Measurements from ENCODE around the gene TBRG1. TPM values are rescaled to one million over a fixed set of nuclear protein-coding genes. Genes with fewer than 3 reads are reported as not detected.
A peak's percentile ranks its signal among the peaks of the same experiment; 100 is the strongest.

Gene TBRG1
- total RNA-seq, 1 donor from 2014 or later: 44.9 TPM

- intact Hi-C loops (cut with DNase I): loop anchor here (5.0 kb wide), 1 partner anchor 75 kb away; no protein-coding TSS in a partner anchor
- no peaks in the 10 kb centered on the region for H3K27me3 ChIP-seq
- peak overlapping the region; percentile 78 for H3K4me3 ChIP-seq
- no peaks in the 10 kb centered on the region for H3K9me3 ChIP-seq
- DNase-seq (no peak), ATAC-seq (no peak)
- TF ChIP-seq CTCF (IDR thresholded peaks at IDR 0.05): no peak
- peak overlapping the region; percentile 94 for H3K27ac ChIP-seq
- peaks cover 20% of the 10 kb centered on the region for H3K4me1 ChIP-seq
- no peaks in the 10 kb centered on the region for H3K36me3 ChIP-seq
Measured at GRCh38 chr11:124672536-124673215, 50.0 kb downstream of the TBRG1 start.

DNA sequence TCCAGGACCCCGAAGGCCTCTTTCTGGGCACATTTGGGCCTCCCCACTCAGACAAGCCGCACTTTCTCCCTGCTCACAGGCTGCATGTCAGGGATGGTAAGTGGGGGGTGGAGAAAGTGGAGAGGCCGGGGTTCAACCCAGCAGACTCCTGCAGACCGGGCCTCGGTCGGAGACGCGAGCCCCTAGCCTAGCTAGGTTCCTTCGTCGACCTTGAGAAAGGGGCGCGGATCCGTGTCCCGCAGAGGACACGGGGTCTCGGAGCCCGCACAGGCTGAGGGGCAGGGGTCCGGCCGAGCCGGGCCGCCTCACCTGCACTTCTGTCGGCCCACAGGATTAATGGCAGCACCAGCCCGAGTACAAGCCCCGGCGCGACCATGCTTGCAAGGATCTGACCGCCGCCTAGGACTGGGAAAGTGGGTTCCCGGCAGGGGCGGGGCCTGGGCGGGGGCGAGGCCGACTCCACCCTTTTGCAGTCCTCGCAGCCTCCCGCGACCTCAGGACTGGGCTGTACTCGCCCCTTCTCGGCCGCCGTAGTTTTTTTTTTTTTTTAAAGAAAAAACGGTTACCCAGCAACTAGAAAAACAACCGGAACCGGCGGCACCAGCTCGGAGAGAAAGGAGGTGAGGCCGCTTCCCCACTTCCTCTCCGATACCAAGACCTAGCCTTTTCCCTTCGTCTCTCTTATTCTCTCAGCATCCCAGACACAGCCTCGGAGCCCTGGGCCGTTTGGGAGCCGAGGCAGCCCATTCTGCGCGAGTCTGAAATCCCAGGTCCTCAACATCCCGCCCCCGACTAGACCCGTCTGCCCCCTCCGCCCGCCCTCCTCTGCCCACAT, 50.9 kb downstream of the TBRG1 start, which contains the start of the genes SIAE and SPA17:
SIAE (minus strand) TSS at position 407 of the 835 bp plus-strand sequence; CDS start at position 376, 31 bp downstream.
SPA17 (plus strand) TSS at position 572 of the 835 bp plus-strand sequence. CDS start 1,361 bp downstream, outside the sequence.
- ATAC-seq (peak; percentile 98), DNase-seq (peak; percentile 98)
- Histone ChIP-seq H3K9me3 (no peaks in the 10 kb centered on the region), H3K4me3 (peak within 1 kb of the TSS; percentile 78), H3K27me3 (no peaks in the 10 kb centered on the region), H3K4me1 (peaks cover 20% of the 10 kb centered on the region), H3K36me3 (no peaks in the 10 kb centered on the region), H3K27ac (peak within 1 kb of the TSS; percentile 94)
- intact Hi-C loops (cut with DNase I): loop anchor here (5.0 kb wide), 1 partner anchor 74 kb away; no protein-coding TSS in a partner anchor
- TF ChIP-seq CTCF (IDR thresholded peaks at IDR 0.05): no peak

DNA sequence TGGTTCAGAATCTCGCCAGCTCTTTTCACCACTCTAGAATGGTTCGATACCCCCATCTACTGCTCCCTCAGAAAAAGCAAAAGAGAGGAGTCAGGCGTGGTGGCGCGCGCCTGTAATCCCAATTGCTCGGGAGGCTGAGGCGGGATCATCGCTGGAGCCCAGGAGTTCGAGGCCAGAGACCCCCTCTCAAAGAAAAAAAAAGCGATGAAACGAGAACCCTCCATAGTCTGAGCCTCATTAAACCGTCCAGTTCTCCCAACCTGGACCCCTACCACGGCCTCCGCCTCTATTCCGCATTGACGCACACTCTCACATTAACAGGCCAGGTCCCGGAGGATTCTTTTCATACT, 51.5 kb downstream of the TBRG1 start:
- Histone ChIP-seq H3K4me1 (peaks cover 20% of the 10 kb centered on the region), H3K27me3 (no peaks in the 10 kb centered on the region), H3K27ac (peak overlapping the region; percentile 94), H3K9me3 (no peaks in the 10 kb centered on the region), H3K36me3 (no peaks in the 10 kb centered on the region), H3K4me3 (peak overlapping the region; percentile 78)
- intact Hi-C loops (cut with DNase I): loop anchor here (5.0 kb wide), 1 partner anchor 73 kb away; no protein-coding TSS in a partner anchor
- DNase-seq: no peak
- no peak for TF ChIP-seq CTCF (IDR thresholded peaks at IDR 0.05)
- ATAC-seq: no peak

GRCh38 chr11:124674571-124674970, 51.9 kb downstream of the TBRG1 start:
- ATAC-seq: no peak

More at GRCh38 chr11:124674571-124674970, 51.9 kb downstream of the TBRG1 start:
- H3K27me3 ChIP-seq: no peaks in the 10 kb centered on the region
- peaks cover 20% of the 10 kb centered on the region for H3K4me1 ChIP-seq
- H3K9me3 ChIP-seq: no peaks in the 10 kb centered on the region
- no peak for TF ChIP-seq CTCF (IDR thresholded peaks at IDR 0.05)
- H3K36me3 ChIP-seq: no peaks in the 10 kb centered on the region
- no peak for DNase-seq
- H3K4me3 ChIP-seq: peak overlapping the region; percentile 78
- H3K27ac ChIP-seq: peak overlapping the region; percentile 94
- intact Hi-C loops (cut with DNase I): loop anchor here (5.0 kb wide), 1 partner anchor 73 kb away; no protein-coding TSS in a partner anchor

Measured in upper lobe of right lung (tissue), 1 donor.